Fibroblast of lung (primary cell): ENCODE measurements around the gene MPG. TPM values are rescaled to one million over a fixed set of nuclear protein-coding genes. Genes with fewer than 3 reads are reported as not detected.

ENCODE experiments used
- DNase-seq, 2 donors: peaks; one replicate each; pipeline versions ENCODE4 v3.0.0 to v3.0.0-alpha.2; 2010; ENCODE audit warnings: low read depth in 2 of 2
- H2AFZ ChIP-seq: 2 replicates; pipeline ENCODE4 v1.5.1; 2012; ENCODE audit warnings: low read length, control low read depth, inconsistent platforms
- H3K27ac ChIP-seq: 2 replicates; pipeline ENCODE4 v1.5.1; 2011; ENCODE audit warnings: low read length, control low read depth; ENCODE audit not compliant: insufficient read depth
- H3K27me3 ChIP-seq: 2 replicates; pipeline ENCODE4 v1.5.1; 2011; ENCODE audit warnings: mild to moderate bottlenecking, low read length; ENCODE audit not compliant: control insufficient read depth, insufficient read depth
- H3K36me3 ChIP-seq: 2 replicates; pipeline ENCODE4 v1.5.1; 2011; ENCODE audit warnings: low read length; ENCODE audit not compliant: control insufficient read depth, insufficient read depth
- H3K4me1 ChIP-seq: 2 replicates; pipeline ENCODE4 v1.5.1; 2011; ENCODE audit warnings: low read length; ENCODE audit not compliant: control insufficient read depth, insufficient read depth; ENCODE audit errors: extremely low read depth
- H3K4me2 ChIP-seq: 2 replicates; pipeline ENCODE4 v1.5.1; 2011; ENCODE audit warnings: low read length, control low read depth; ENCODE audit not compliant: insufficient read depth; ENCODE audit errors: extremely low read depth
- H3K4me3 ChIP-seq, 4 experiments: fragments of 200-600 bp in 1 of 4; sonication (generic) in 1 of 4; replicated peaks in 1 of 4; 2 replicates each; pipeline ENCODE4 v1.5.1; 2011 to 2016; ENCODE audit warnings: low read length in 4 of 4, low read depth in 3 of 4, mild to moderate bottlenecking in 3 of 4, control low read depth in 2 of 4, inconsistent platforms in 1 of 4, mixed read lengths in 1 of 4; ENCODE audit not compliant: insufficient read depth in 1 of 4; ENCODE audit errors: control extremely low read depth in 1 of 4
- H3K79me2 ChIP-seq: 2 replicates; pipeline ENCODE4 v1.5.1; 2012; ENCODE audit warnings: mild to moderate bottlenecking, low read length, inconsistent platforms; ENCODE audit not compliant: control insufficient read depth, insufficient read depth
- H3K9ac ChIP-seq: 2 replicates; pipeline ENCODE4 v1.5.1; 2011; ENCODE audit warnings: mild to moderate bottlenecking, low read length, control low read depth; ENCODE audit not compliant: insufficient read depth
- H3K9me3 ChIP-seq: 2 replicates; pipeline ENCODE4 v1.5.1; 2012; ENCODE audit warnings: low read depth, low read length; ENCODE audit not compliant: control insufficient read depth, insufficient read depth
- H4K20me1 ChIP-seq: 2 replicates; pipeline ENCODE4 v1.5.1; 2011; ENCODE audit warnings: low read length; ENCODE audit not compliant: control insufficient read depth, insufficient read depth; ENCODE audit errors: extremely low read depth
- CTCF ChIP-seq, 2 donors: IDR thresholded peaks in 1 of 2; conservative IDR thresholded peaks in 1 of 2; 1 replicate in 1 of 2; 2 replicates in 1 of 2; pipeline ENCODE4 v1.5.1; 2011 to 2012; ENCODE audit warnings: low read length in 2 of 2, control low read depth in 1 of 2, inconsistent platforms in 1 of 2, low read depth in 1 of 2, mild to moderate bottlenecking in 1 of 2
- EZH2 ChIP-seq: IDR thresholded peaks from 2 replicates; pipeline ENCODE4 v1.5.1; 2012; ENCODE audit warnings: low read length, control low read depth, mild to moderate bottlenecking; ENCODE audit errors: missing control alignments
- polyA plus RNA-seq, 2 donors: library from polyadenylated mRNA; depleted of rRNA in 1 of 2; stranded (reverse) in 1 of 2; unstranded in 1 of 2; fragments of >200 nt; gene quantifications; 2 replicates each; pipeline ENCODE4 v1.2.1, GENCODE V29; 2011 to 2012; ENCODE audit warnings: missing spikeins in 1 of 2
- total RNA-seq: library from RNA; depleted of rRNA; stranded (reverse); fragments of >200 nt; gene quantifications from 2 replicates; pipeline ENCODE4 v1.2.1, GENCODE V29; 2014

Gene MPG
- total and polyA plus RNA-seq, 2 donors (not counting 1 experiment from before 2014, with no cell fraction given): 45.4 to 268 TPM

- peak; percentile 86 to 92 for DNase-seq
- H3K27me3 ChIP-seq: no peaks in the 10 kb centered on the region
- peak overlapping the region; percentile 91 for H3K9ac ChIP-seq
- peaks cover 12% of the 10 kb centered on the region for H3K36me3 ChIP-seq
- no peaks in the 10 kb centered on the region for H3K9me3 ChIP-seq
- TF ChIP-seq CTCF (conservative IDR thresholded peaks at IDR 0.05 in 1 of 2, IDR thresholded peaks at IDR 0.05 in 1 of 2; ENCODE audit: low read depth in 1 of 2, low read length in 2 of 2) (no peak), EZH2 (no peak)
- peak overlapping the region; percentile 7 to 73 (median 51) for H3K4me3 ChIP-seq
- H4K20me1 ChIP-seq: no peaks in the 10 kb centered on the region
- H2AFZ ChIP-seq: no peak overlapping the region
- H3K79me2 ChIP-seq: peaks cover 27% of the 10 kb centered on the region
- peak overlapping the region; percentile 96 for H3K27ac ChIP-seq
- peaks cover 39% of the 10 kb centered on the region for H3K4me1 ChIP-seq
- peak overlapping the region; percentile 83 for H3K4me2 ChIP-seq
Observed at GRCh38 chr16:76535-77272, 1.3 kb upstream of the MPG start.

GRCh38 chr16:77273-77806, 685 bp upstream of the MPG start:
- peaks cover 39% of the 10 kb centered on the region for H3K4me1 ChIP-seq
- peak; percentile 58 to 73 for DNase-seq
- H3K9ac ChIP-seq: peak overlapping the region; percentile 91

More at GRCh38 chr16:77273-77806, 685 bp upstream of the MPG start:
- Histone ChIP-seq H3K36me3 (peaks cover 13% of the 10 kb centered on the region), H2AFZ (no peak overlapping the region), H3K27ac (peak overlapping the region; percentile 96), H3K4me2 (peak overlapping the region; percentile 44), H3K4me3 (peak overlapping the region; percentile 26 to 73 (median 51)), H3K79me2 (peaks cover 27% of the 10 kb centered on the region), H4K20me1 (no peaks in the 10 kb centered on the region), H3K27me3 (no peaks in the 10 kb centered on the region), H3K9me3 (no peaks in the 10 kb centered on the region)
- TF ChIP-seq EZH2: no peak
- TF ChIP-seq CTCF (conservative IDR thresholded peaks at IDR 0.05 in 1 of 2, IDR thresholded peaks at IDR 0.05 in 1 of 2; ENCODE audit: low read depth in 1 of 2, low read length in 2 of 2): no peak
